ENCODE results near the gene ARL13B.
"Not testable (repeated sequence)": the region's sequence is repeated elsewhere in the genome, so short reads cannot be mapped to it uniquely, and the experiment has no call there.

ARL13B gene

GRCh38 chr3:93979850-93980676 is at the start of gene ARL13B:
ARL13B (plus strand) TSS chr3:93980155; CDS start chr3:93980424, 269 bp downstream.
- peak; percentile 91 for DNase-seq (ENCODE audit: low read depth, low spot score)

- no peak for DNase-seq (ENCODE audit: low read depth, low spot score)
Observed at GRCh38 chr3:93931597-93932229, 48.2 kb upstream of the ARL13B start.

GRCh38 chr3:93934366-93935046 is 45.4 kb upstream of the ARL13B start:
- DNase-seq (ENCODE audit: low read depth, low spot score): no peak

GRCh38 chr3:93936549-93936948 is 43.4 kb upstream of the ARL13B start:
- DNase-seq (ENCODE audit: low read depth, low spot score): no peak

- not testable (repeated sequence) for DNase-seq (ENCODE audit: low read depth, low spot score)
Observed at GRCh38 chr3:93937485-93937884, 42.5 kb upstream of the ARL13B start.

- not testable (repeated sequence) for DNase-seq (ENCODE audit: low read depth, low spot score)
Observed at GRCh38 chr3:93949958-93950357, 30.0 kb upstream of the ARL13B start.

- DNase-seq (ENCODE audit: low read depth, low spot score): no peak
Observed at GRCh38 chr3:93961026-93961425, 18.9 kb upstream of the ARL13B start.

GRCh38 chr3:93961489-93961888 is 18.5 kb upstream of the ARL13B start:
- DNase-seq (ENCODE audit: low read depth, low spot score): no peak

- no peak for DNase-seq (ENCODE audit: low read depth, low spot score)
Observed at GRCh38 chr3:93962798-93963197, 17.2 kb upstream of the ARL13B start.

GRCh38 chr3:93965106-93965505 is 14.8 kb upstream of the ARL13B start:
- DNase-seq (ENCODE audit: low read depth, low spot score): not testable (repeated sequence)

GRCh38 chr3:93969443-93969842 is 10.5 kb upstream of the ARL13B start:
- DNase-seq (ENCODE audit: low read depth, low spot score): no peak

- DNase-seq (ENCODE audit: low read depth, low spot score): no peak
Observed at GRCh38 chr3:93969997-93970396, 10.0 kb upstream of the ARL13B start.

GRCh38 chr3:93973131-93974126 is 6.5 kb upstream of the ARL13B start, which contains the start of gene PROS1:
PROS1 (minus strand) TSS chr3:93973896; CDS start chr3:93973749, 147 bp downstream.
- no peak for DNase-seq (ENCODE audit: low read depth, low spot score)

GRCh38 chr3:93981649-93982048 is 1.7 kb downstream of the ARL13B start:
- no peak for DNase-seq (ENCODE audit: low read depth, low spot score)

GRCh38 chr3:93983408-93983807 is 3.5 kb downstream of the ARL13B start:
- no peak for DNase-seq (ENCODE audit: low read depth, low spot score)

GRCh38 chr3:93984618-93985017 is 4.7 kb downstream of the ARL13B start:
- DNase-seq (ENCODE audit: low read depth, low spot score): no peak

GRCh38 chr3:93988283-93988682 is 8.3 kb downstream of the ARL13B start:
- DNase-seq (ENCODE audit: low read depth, low spot score): no peak

GRCh38 chr3:93988764-93989163 is 8.8 kb downstream of the ARL13B start:
- no peak for DNase-seq (ENCODE audit: low read depth, low spot score)

- DNase-seq (ENCODE audit: low read depth, low spot score): no peak
Observed at GRCh38 chr3:93989241-93989640, 9.3 kb downstream of the ARL13B start.

GRCh38 chr3:93991631-93992030 is 11.7 kb downstream of the ARL13B start:
- no peak for DNase-seq (ENCODE audit: low read depth, low spot score)

- DNase-seq (ENCODE audit: low read depth, low spot score): no peak
Observed at GRCh38 chr3:93992207-93992606, 12.3 kb downstream of the ARL13B start.
